GM12878 (cell line): ENCODE measurements around the gene BCL2. TPM values are rescaled to one million over a fixed set of nuclear protein-coding genes. Genes with fewer than 3 reads are reported as not detected.

ENCODE experiments used
- CBX3 ChIP-seq: fragments of 200-600 bp; sonication (generic); IDR thresholded peaks from 2 replicates; pipeline ENCODE4 v1.6.1; 2016; ENCODE audit warnings: low read depth, borderline replicate concordance
- E4F1 ChIP-seq: fragments of 450-650 bp; IDR thresholded peaks from 2 replicates; pipeline ENCODE4 v1.6.1; 2018; ENCODE audit warnings: borderline replicate concordance, mild to moderate bottlenecking; ENCODE audit not compliant: partially characterized antibody
- ELK1 ChIP-seq: IDR thresholded peaks from 2 replicates; pipeline ENCODE4 v1.6.1; 2012; ENCODE audit warnings: low read depth, low read length, improper control_type of control experiment
- HCFC1 ChIP-seq: fragments of 150-350 bp; IDR thresholded peaks from 2 replicates; pipeline ENCODE4 v1.6.1; 2014; ENCODE audit warnings: low read length
- HDAC6 ChIP-seq: fragments of 200-600 bp; sonication (generic); IDR thresholded peaks from one replicate; pipeline ENCODE4 v1.8.0; 2017; ENCODE audit warnings: antibody characterized with exemption; ENCODE audit not compliant: unreplicated experiment
- IRF4 ChIP-seq: IDR thresholded peaks from 2 replicates; pipeline ENCODE4 v1.6.1; 2011; ENCODE audit warnings: low read depth, low read length
- KDM1A ChIP-seq: fragments of 200-600 bp; sonication (generic); IDR thresholded peaks from 2 replicates; pipeline ENCODE4 v1.6.1; 2016; ENCODE audit warnings: borderline replicate concordance
- KLF5 ChIP-seq: fragments of 450-650 bp; IDR thresholded peaks from 2 replicates; pipeline ENCODE4 v1.6.1; 2014; ENCODE audit warnings: mild to moderate bottlenecking; ENCODE audit not compliant: partially characterized antibody
- MYC ChIP-seq: IDR thresholded peaks from 2 replicates; pipeline ENCODE4 v1.6.1; 2011; ENCODE audit warnings: mild to moderate bottlenecking, low read length, moderate library complexity, inconsistent platforms; ENCODE audit not compliant: insufficient read depth, insufficient replicate concordance, insufficient read length, severe bottlenecking
- NBN ChIP-seq: fragments of 450-650 bp; IDR thresholded peaks from 2 replicates; pipeline ENCODE4 v1.6.1; 2016
- PRDM15 ChIP-seq: fragments of 450-650 bp; formaldehyde crosslinking; IDR thresholded peaks from 2 replicates; pipeline ENCODE4 v1.4.0; 2020; ENCODE audit warnings: mild to moderate bottlenecking, moderate library complexity
- RB1 ChIP-seq: fragments of 450-650 bp; formaldehyde crosslinking; IDR thresholded peaks from 2 replicates; pipeline ENCODE4 v1.6.1; 2017; ENCODE audit warnings: mild to moderate bottlenecking, borderline replicate concordance
- RUNX3 ChIP-seq: IDR thresholded peaks from 2 replicates; pipeline ENCODE4 v1.6.1; 2012; ENCODE audit warnings: low read length, inconsistent platforms
- USF1 ChIP-seq: IDR thresholded peaks from 2 replicates; pipeline ENCODE4 v1.6.1; 2011; ENCODE audit warnings: borderline replicate concordance, low read depth, mild to moderate bottlenecking, moderate library complexity, mixed read lengths, low read length; ENCODE audit not compliant: insufficient read depth; ENCODE audit errors: extremely low read length
- ZNF384 ChIP-seq: IDR thresholded peaks from 2 replicates; pipeline ENCODE4 v1.6.1; 2012; ENCODE audit warnings: low read depth, mild to moderate bottlenecking, low read length, improper control_type of control experiment, borderline replicate concordance
- ZNF592 ChIP-seq: fragments of 450-650 bp; IDR thresholded peaks from 2 replicates; pipeline ENCODE4 v1.6.1; 2017; ENCODE audit warnings: mild to moderate bottlenecking, moderate library complexity
- polyA plus RNA-seq, 11 experiments: library from polyadenylated mRNA; depleted of rRNA in 4 of 11; unstranded in 6 of 11; stranded (reverse) in 5 of 11; fragments of >200 nt; fragmentation: Nextera tagmentation in 4 of 11; fragmentation: Illumina TruSeq in 1 of 11; extraction: Ambion mirVana in 4 of 11; extraction: Trizol in 1 of 11; gene quantifications; 1 replicate in 1 of 11; 2 replicates in 10 of 11; pipeline versions ENCODE4 v1.2.1 to v1.2.3, GENCODE V29; 2011 to 2016; ENCODE audit warnings: inconsistent platforms in 2 of 11, missing spikeins in 2 of 11, low read depth in 1 of 11
- total RNA-seq, 4 experiments: library from RNA; depleted of rRNA in 3 of 4; stranded (reverse); fragments of >200 nt in 3 of 4; fragmentation: Illumina TruSeq in 1 of 4; extraction: Trizol in 1 of 4; gene quantifications; 2 replicates each; pipeline versions ENCODE4 v1.2.1 to v1.2.3, GENCODE V29; 2013 to 2021

BCL2 gene
- total and polyA plus RNA-seq, 10 of the 15 experiments (the other 5 are each of a cell fraction or from before 2014, with no cell fraction given) = 4.1 to 47.8 (median 19.3) TPM

- TF ChIP-seq PRDM15 (peak; percentile 74; the same call in 1 of the 2 replicates), ZNF384 (peak; percentile 95), RB1 (no peak; the same call in 1 of the 2 replicates), USF1 (no peak), ZNF592 (no peak), RUNX3 (no peak), ELK1 (no peak), HDAC6 (peak; percentile 56), E4F1 (no peak), HCFC1 (no peak), CBX3 (no peak), IRF4 (no peak), KLF5 (no peak), NBN (no peak; the same call in 1 of the 2 replicates), KDM1A (no peak), MYC (no peak)
These were observed 162.1 kb downstream of the BCL2 start (continued) for GRCh38 chr18:63157293-63158011.
